Neural cell (in vitro differentiated cells): ENCODE data around the gene HRC. TPM values are rescaled to one million over a fixed set of nuclear protein-coding genes. Genes with fewer than 3 reads are reported as not detected.

Experiments used
- H2AFZ ChIP-seq: fragments of 200-600, 300-800 bp; sonication (generic), shearing (Covaris generic); 2 replicates; pipeline ENCODE4 v1.6.0; 2014; ENCODE audit warnings: low read depth, mild to moderate bottlenecking, antibody characterized with exemption, low read length, moderate library complexity
- H3F3A ChIP-seq: fragments of 200-600 bp; shearing (Covaris generic); 2 replicates; pipeline ENCODE4 v1.6.1; 2016; ENCODE audit warnings: mild to moderate bottlenecking, moderate library complexity, mixed read lengths, antibody characterized with exemption, low read length; ENCODE audit not compliant: insufficient read depth, poor library complexity, severe bottlenecking
- H3K27ac ChIP-seq: fragments of 200-600, 300-800 bp; sonication (generic), shearing (Covaris generic); 2 replicates; pipeline ENCODE4 v1.5.1; 2014; ENCODE audit warnings: mild to moderate bottlenecking, low read length, moderate library complexity
- H3K27me3 ChIP-seq: fragments of 300-800, 200-600 bp; sonication (generic), shearing (Covaris generic); 2 replicates; pipeline ENCODE4 v1.6.0; 2014; ENCODE audit warnings: mild to moderate bottlenecking, low read depth, low read length, moderate library complexity; ENCODE audit not compliant: insufficient read depth
- H3K36me3 ChIP-seq: fragments of 300-800, 200-600 bp; sonication (generic), shearing (Covaris generic); 2 replicates; pipeline ENCODE4 v1.5.1; 2014; ENCODE audit warnings: mild to moderate bottlenecking, antibody characterized with exemption, low read length, moderate library complexity; ENCODE audit not compliant: insufficient read depth
- H3K4me2 ChIP-seq: fragments of 300-800, 200-600 bp; sonication (generic), shearing (Covaris generic); 2 replicates; pipeline ENCODE4 v1.6.0; 2014; ENCODE audit warnings: mild to moderate bottlenecking, low read length
- H3K4me3 ChIP-seq: fragments of 300-800, 200-600 bp; sonication (generic), shearing (Covaris generic); 2 replicates; pipeline ENCODE4 v1.5.1; 2014; ENCODE audit warnings: mild to moderate bottlenecking, low read length, moderate library complexity
- H3K79me2 ChIP-seq: fragments of 200-600 bp; shearing (Covaris generic); replicated peaks from 2 replicates; pipeline ENCODE4 v1.6.0; 2014; ENCODE audit warnings: mild to moderate bottlenecking, low read length, moderate library complexity; ENCODE audit not compliant: insufficient read depth
- H3K9ac ChIP-seq: fragments of 300-800, 200-600 bp; sonication (generic), shearing (Covaris generic); 2 replicates; pipeline ENCODE4 v1.6.1; 2016; ENCODE audit warnings: mild to moderate bottlenecking, low read length, mixed read lengths
- H3K9me2 ChIP-seq: fragments of 200-600 bp; shearing (Covaris generic); 2 replicates; pipeline ENCODE4 v1.6.1; 2016; ENCODE audit warnings: mild to moderate bottlenecking, low read length, mixed read lengths; ENCODE audit not compliant: insufficient read depth
- H3K9me3 ChIP-seq: fragments of 200-600, 300-800 bp; sonication (generic), shearing (Covaris generic); 2 replicates; pipeline ENCODE4 v1.6.1; 2016; ENCODE audit warnings: mild to moderate bottlenecking, mixed run types, low read length, moderate library complexity, mixed read lengths
- H4K20me1 ChIP-seq: fragments of 200-600 bp; shearing (Covaris generic); 2 replicates; pipeline ENCODE4 v1.6.1; 2016; ENCODE audit warnings: mild to moderate bottlenecking, mixed run types; ENCODE audit not compliant: insufficient read depth
- EP300 ChIP-seq: fragments of 450-650 bp; conservative IDR thresholded peaks from 2 replicates; pipeline ENCODE4 v1.6.1; 2014; ENCODE audit warnings: antibody characterized with exemption, mild to moderate bottlenecking, moderate library complexity; ENCODE audit not compliant: poor library complexity, severe bottlenecking
- EZH2 ChIP-seq: fragments of 200-600, 300-800 bp; shearing (Covaris generic), sonication (generic); IDR thresholded peaks from 2 replicates; pipeline ENCODE4 v1.6.1; 2014; ENCODE audit warnings: antibody characterized with exemption, low read length, borderline replicate concordance, mild to moderate bottlenecking; ENCODE audit not compliant: insufficient read depth, poor library complexity, severe bottlenecking
- MXI1 ChIP-seq: fragments of 450-650 bp; conservative IDR thresholded peaks from 2 replicates; pipeline ENCODE4 v1.6.1; 2014; ENCODE audit warnings: antibody characterized with exemption, mild to moderate bottlenecking; ENCODE audit not compliant: poor library complexity, severe bottlenecking
- POLR2AphosphoS5 ChIP-seq: IDR thresholded peaks from 2 replicates; pipeline ENCODE4 v1.6.1; 2012
- RAD21 ChIP-seq: fragments of 450-650 bp; conservative IDR thresholded peaks from 2 replicates; pipeline ENCODE4 v1.6.1; 2014; ENCODE audit warnings: antibody characterized with exemption, mild to moderate bottlenecking, moderate library complexity
- SMC3 ChIP-seq: fragments of 450-650 bp; conservative IDR thresholded peaks from 2 replicates; pipeline ENCODE4 v1.6.1; 2014; ENCODE audit warnings: antibody characterized with exemption, mild to moderate bottlenecking, moderate library complexity; ENCODE audit not compliant: poor library complexity
- TAF1 ChIP-seq: IDR thresholded peaks from 2 replicates; pipeline ENCODE4 v1.6.1; 2012; ENCODE audit warnings: low read depth
- polyA plus RNA-seq: library from polyadenylated mRNA; depleted of rRNA; stranded (reverse); fragments of >200 nt; gene quantifications from 2 replicates; pipeline ENCODE4 v1.2.3, GENCODE V29; 2014
- TF ChIP-seq, protein P1 (sequence below): fragments of 450-650 bp; IDR thresholded peaks from 2 replicates; pipeline ENCODE4 v1.5.1; 2014; ENCODE audit warnings: antibody characterized with exemption, mild to moderate bottlenecking, moderate library complexity; ENCODE audit not compliant: poor library complexity, severe bottlenecking
- TF ChIP-seq, protein P2 (sequence below): IDR thresholded peaks from 2 replicates; pipeline ENCODE4 v1.6.1; 2012; ENCODE audit warnings: borderline replicate concordance

HRC gene
- polyA plus RNA-seq, 1 donor from 2014 or later: not detected

DNA sequence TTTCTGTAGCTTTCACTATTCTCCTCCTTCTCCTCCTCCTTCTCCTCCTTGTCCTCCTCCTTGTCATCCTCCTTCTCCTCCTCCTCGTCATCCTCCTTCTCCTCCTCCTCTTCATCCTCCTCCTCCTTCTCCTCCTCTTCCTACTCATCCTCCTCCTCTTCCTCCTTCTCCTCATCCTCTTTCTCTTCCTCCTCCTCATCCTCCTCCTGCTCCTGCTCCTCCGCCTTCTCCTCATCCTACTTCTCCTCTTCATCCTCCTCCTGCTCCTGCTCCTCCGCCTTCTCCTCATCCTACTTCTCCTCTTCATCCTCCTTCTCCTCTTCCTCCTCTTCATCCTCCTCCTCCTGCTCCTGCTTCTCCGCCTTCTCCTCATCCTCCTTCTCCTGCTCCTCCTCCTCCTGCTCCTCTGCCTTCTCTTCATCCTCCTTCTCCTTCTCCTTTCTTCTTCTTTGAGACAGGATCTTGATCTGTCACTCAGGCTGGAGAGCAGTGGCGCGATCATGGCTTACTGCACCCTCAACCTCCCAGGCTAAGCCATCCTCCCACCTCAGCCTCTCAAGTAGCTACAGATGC lies 38.7 kb upstream of the HRC start:
- Histone ChIP-seq H3K27ac (no peak overlapping the region), H3K4me3 (no peak overlapping the region), H3K79me2 (no peaks in the 10 kb centered on the region), H4K20me1 (no peaks in the 10 kb centered on the region), H3F3A (no peaks in the 10 kb centered on the region), H3K9me3 (no peaks in the 10 kb centered on the region), H3K36me3 (peaks cover 11% of the 10 kb centered on the region), H2AFZ (no peak overlapping the region), H3K9ac (no peak overlapping the region), H3K9me2 (no peaks in the 10 kb centered on the region), H3K27me3 (no peaks in the 10 kb centered on the region), H3K4me2 (no peak overlapping the region)
- TF ChIP-seq RAD21 (no peak), EZH2 (no peak), EP300 (no peak), POLR2AphosphoS5 (no peak), TAF1 (no peak), SMC3 (no peak), MXI1 (no peak)
- TF ChIP-seq, protein P1, sequence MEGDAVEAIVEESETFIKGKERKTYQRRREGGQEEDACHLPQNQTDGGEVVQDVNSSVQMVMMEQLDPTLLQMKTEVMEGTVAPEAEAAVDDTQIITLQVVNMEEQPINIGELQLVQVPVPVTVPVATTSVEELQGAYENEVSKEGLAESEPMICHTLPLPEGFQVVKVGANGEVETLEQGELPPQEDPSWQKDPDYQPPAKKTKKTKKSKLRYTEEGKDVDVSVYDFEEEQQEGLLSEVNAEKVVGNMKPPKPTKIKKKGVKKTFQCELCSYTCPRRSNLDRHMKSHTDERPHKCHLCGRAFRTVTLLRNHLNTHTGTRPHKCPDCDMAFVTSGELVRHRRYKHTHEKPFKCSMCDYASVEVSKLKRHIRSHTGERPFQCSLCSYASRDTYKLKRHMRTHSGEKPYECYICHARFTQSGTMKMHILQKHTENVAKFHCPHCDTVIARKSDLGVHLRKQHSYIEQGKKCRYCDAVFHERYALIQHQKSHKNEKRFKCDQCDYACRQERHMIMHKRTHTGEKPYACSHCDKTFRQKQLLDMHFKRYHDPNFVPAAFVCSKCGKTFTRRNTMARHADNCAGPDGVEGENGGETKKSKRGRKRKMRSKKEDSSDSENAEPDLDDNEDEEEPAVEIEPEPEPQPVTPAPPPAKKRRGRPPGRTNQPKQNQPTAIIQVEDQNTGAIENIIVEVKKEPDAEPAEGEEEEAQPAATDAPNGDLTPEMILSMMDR: no peak
- TF ChIP-seq, protein P2, sequence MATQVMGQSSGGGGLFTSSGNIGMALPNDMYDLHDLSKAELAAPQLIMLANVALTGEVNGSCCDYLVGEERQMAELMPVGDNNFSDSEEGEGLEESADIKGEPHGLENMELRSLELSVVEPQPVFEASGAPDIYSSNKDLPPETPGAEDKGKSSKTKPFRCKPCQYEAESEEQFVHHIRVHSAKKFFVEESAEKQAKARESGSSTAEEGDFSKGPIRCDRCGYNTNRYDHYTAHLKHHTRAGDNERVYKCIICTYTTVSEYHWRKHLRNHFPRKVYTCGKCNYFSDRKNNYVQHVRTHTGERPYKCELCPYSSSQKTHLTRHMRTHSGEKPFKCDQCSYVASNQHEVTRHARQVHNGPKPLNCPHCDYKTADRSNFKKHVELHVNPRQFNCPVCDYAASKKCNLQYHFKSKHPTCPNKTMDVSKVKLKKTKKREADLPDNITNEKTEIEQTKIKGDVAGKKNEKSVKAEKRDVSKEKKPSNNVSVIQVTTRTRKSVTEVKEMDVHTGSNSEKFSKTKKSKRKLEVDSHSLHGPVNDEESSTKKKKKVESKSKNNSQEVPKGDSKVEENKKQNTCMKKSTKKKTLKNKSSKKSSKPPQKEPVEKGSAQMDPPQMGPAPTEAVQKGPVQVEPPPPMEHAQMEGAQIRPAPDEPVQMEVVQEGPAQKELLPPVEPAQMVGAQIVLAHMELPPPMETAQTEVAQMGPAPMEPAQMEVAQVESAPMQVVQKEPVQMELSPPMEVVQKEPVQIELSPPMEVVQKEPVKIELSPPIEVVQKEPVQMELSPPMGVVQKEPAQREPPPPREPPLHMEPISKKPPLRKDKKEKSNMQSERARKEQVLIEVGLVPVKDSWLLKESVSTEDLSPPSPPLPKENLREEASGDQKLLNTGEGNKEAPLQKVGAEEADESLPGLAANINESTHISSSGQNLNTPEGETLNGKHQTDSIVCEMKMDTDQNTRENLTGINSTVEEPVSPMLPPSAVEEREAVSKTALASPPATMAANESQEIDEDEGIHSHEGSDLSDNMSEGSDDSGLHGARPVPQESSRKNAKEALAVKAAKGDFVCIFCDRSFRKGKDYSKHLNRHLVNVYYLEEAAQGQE: no peak

- Histone ChIP-seq H3K9ac (no peak overlapping the region), H3K79me2 (no peaks in the 10 kb centered on the region), H3K4me2 (no peak overlapping the region), H3K9me3 (no peaks in the 10 kb centered on the region), H3K27ac (no peak overlapping the region), H4K20me1 (no peaks in the 10 kb centered on the region), H3K4me3 (no peak overlapping the region), H3K9me2 (no peaks in the 10 kb centered on the region), H3K36me3 (peaks cover 11% of the 10 kb centered on the region), H3K27me3 (no peaks in the 10 kb centered on the region), H2AFZ (no peak overlapping the region), H3F3A (no peaks in the 10 kb centered on the region)
- TF ChIP-seq EP300 (no peak), MXI1 (no peak), POLR2AphosphoS5 (no peak), TAF1 (no peak), SMC3 (no peak), EZH2 (no peak), RAD21 (no peak)
- TF ChIP-seq, protein P2: no peak
These were observed 35.6 kb upstream of the HRC start for GRCh38 chr19:49190781-49191180.
